Right lobe of liver (tissue), 4 donors: ENCODE results near the gene CACNA1C.

Experiments used
- POLR2A ChIP-seq: fragments of 450-650 bp; IDR thresholded peaks from one replicate; pipeline ENCODE4 v1.6.1; 2017; ENCODE audit warnings: antibody characterized with exemption, mild to moderate bottlenecking
- TF ChIP-seq, protein P1 (sequence below), 4 donors: fragments of 200-600 bp in 3 of 4; fragments of 450-650 bp in 1 of 4; IDR thresholded peaks; one replicate each; pipeline versions ENCODE4 v1.5.1 to v1.8.0; 2016 to 2022; ENCODE audit warnings: antibody characterized with exemption in 4 of 4, mild to moderate bottlenecking in 2 of 4
- donor health status: DM: no; HTN: no; CAD: no.
- donor health status: DM: no; HTN: no; CAD: no.
- donor health status: DM: no; HTN: yes; CAD: no.

DNA sequence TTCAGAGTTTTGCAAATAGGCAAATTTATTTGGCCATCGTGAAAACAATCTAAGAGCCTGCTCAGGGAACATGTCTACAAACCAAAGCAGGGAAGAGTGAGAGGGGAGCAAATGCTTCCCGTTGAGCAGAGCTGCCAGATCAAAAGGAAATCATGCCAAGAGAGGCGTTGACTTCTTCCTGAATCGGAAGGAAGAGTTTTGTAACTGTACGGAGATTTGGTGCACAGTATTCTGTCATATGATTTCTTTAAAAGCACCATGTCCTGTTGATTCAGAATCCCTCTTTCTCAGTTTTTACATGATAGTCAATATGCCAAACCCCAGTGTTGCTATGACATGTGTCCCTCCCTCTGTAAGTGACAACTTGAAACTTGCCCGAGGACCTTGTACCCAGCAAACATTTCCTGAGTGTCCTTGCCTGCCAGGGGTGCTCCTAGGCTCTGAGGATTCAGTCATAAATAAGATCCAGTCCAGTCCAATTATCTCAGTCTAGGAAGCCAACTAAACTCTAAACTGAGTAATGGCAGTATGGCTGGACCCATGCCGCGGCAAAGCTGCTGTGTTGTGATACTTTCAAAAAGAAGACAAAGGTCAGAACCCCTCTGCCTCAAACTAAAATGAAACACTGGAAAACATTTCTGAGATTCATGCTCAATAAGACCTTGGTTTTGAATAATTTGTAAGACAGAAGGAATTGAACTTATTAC, 441.9 kb downstream of the CACNA1C start:
- TF ChIP-seq, protein P1, sequence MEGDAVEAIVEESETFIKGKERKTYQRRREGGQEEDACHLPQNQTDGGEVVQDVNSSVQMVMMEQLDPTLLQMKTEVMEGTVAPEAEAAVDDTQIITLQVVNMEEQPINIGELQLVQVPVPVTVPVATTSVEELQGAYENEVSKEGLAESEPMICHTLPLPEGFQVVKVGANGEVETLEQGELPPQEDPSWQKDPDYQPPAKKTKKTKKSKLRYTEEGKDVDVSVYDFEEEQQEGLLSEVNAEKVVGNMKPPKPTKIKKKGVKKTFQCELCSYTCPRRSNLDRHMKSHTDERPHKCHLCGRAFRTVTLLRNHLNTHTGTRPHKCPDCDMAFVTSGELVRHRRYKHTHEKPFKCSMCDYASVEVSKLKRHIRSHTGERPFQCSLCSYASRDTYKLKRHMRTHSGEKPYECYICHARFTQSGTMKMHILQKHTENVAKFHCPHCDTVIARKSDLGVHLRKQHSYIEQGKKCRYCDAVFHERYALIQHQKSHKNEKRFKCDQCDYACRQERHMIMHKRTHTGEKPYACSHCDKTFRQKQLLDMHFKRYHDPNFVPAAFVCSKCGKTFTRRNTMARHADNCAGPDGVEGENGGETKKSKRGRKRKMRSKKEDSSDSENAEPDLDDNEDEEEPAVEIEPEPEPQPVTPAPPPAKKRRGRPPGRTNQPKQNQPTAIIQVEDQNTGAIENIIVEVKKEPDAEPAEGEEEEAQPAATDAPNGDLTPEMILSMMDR (IDR thresholded peaks at IDR 0.05): no peak
- TF ChIP-seq POLR2A: no peak
